C4-2B (cell line): ENCODE measurements around the gene ASB10.

Experiments
- ZFX ChIP-seq: fragments of 450-650 bp; IDR thresholded peaks from 2 replicates; pipeline ENCODE4 v1.6.1; 2017
- TF ChIP-seq, protein P1 (sequence below): fragments of 450-650 bp; conservative IDR thresholded peaks from 2 replicates; pipeline ENCODE4 v1.5.1; 2017; ENCODE audit warnings: mild to moderate bottlenecking

DNA sequence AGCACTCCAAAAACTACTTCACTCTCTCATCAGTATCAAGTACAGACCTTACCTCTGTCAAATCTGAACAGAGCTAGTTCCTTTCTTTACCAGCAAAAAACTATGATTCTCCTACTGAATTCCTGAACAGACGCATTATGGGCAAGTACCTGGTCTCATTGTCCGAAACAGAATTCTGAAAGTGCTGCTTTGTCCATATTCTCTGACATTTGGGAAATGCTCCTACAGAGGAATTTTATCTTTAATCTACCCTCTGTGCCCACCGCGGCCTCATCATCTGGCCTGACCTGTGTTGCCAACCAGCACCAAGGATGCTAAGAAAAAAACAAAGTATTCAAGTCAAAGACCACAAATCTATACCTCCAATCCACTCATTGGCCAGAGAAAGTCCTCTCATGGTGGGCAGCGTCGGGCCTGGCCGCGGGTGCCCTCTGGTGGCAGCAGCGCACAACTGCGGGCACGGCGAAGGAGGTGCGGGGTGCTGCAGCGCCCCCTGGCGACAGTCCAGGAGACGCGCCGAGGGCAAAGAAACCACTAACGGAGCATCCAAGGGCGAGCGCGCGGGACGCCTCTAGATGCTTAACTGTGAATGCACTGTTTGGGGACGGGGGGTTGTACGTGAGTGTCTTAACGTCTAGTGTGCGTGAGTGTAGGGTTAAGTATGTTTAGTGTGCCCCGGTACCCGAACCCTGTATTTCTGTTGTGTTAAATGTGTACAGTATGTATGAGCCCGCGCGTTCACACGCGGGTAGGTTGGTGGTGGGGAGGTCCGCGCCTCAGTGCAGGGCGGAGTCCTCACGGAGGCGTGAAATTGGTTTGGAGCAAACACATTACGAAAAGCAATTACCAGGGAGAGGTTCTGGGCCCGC lies 14.5 kb downstream of the ASB10 start:
- TF ChIP-seq, protein P1, sequence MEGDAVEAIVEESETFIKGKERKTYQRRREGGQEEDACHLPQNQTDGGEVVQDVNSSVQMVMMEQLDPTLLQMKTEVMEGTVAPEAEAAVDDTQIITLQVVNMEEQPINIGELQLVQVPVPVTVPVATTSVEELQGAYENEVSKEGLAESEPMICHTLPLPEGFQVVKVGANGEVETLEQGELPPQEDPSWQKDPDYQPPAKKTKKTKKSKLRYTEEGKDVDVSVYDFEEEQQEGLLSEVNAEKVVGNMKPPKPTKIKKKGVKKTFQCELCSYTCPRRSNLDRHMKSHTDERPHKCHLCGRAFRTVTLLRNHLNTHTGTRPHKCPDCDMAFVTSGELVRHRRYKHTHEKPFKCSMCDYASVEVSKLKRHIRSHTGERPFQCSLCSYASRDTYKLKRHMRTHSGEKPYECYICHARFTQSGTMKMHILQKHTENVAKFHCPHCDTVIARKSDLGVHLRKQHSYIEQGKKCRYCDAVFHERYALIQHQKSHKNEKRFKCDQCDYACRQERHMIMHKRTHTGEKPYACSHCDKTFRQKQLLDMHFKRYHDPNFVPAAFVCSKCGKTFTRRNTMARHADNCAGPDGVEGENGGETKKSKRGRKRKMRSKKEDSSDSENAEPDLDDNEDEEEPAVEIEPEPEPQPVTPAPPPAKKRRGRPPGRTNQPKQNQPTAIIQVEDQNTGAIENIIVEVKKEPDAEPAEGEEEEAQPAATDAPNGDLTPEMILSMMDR = peak; percentile 100
- no peak for TF ChIP-seq ZFX
